ENCODE measurements around the gene LAMB4. TPM values are rescaled to one million over a fixed set of nuclear protein-coding genes. Genes with fewer than 3 reads are reported as not detected.

LAMB4 gene, protein sequence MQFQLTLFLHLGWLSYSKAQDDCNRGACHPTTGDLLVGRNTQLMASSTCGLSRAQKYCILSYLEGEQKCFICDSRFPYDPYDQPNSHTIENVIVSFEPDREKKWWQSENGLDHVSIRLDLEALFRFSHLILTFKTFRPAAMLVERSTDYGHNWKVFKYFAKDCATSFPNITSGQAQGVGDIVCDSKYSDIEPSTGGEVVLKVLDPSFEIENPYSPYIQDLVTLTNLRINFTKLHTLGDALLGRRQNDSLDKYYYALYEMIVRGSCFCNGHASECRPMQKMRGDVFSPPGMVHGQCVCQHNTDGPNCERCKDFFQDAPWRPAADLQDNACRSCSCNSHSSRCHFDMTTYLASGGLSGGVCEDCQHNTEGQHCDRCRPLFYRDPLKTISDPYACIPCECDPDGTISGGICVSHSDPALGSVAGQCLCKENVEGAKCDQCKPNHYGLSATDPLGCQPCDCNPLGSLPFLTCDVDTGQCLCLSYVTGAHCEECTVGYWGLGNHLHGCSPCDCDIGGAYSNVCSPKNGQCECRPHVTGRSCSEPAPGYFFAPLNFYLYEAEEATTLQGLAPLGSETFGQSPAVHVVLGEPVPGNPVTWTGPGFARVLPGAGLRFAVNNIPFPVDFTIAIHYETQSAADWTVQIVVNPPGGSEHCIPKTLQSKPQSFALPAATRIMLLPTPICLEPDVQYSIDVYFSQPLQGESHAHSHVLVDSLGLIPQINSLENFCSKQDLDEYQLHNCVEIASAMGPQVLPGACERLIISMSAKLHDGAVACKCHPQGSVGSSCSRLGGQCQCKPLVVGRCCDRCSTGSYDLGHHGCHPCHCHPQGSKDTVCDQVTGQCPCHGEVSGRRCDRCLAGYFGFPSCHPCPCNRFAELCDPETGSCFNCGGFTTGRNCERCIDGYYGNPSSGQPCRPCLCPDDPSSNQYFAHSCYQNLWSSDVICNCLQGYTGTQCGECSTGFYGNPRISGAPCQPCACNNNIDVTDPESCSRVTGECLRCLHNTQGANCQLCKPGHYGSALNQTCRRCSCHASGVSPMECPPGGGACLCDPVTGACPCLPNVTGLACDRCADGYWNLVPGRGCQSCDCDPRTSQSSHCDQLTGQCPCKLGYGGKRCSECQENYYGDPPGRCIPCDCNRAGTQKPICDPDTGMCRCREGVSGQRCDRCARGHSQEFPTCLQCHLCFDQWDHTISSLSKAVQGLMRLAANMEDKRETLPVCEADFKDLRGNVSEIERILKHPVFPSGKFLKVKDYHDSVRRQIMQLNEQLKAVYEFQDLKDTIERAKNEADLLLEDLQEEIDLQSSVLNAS (N-terminal part only)
- 0.10 TPM for total RNA-seq
- long read RNA-seq, result 0 reads

DNA sequence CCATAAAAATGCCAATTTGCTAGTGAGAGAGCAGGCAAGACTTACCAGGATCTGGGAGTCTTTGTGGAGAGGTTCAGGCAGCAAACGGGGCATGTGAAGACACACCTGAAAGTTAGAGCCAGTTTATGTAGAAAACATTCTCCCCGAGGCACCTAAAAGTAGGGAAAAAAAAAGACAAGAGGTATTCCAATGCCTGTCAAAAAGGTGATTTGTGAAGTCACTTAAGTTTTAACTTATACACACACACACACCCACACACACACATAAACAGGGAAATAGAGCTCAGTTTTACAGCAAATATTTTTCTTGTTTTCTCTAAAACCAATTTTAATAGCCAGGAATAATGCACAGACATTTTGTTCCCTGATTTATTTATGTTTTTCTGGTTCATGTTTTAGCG, at the start of gene LAMB4:
TSS of gene LAMB4 (minus strand) at position 101 of the 400 bp plus-strand sequence. CDS start 7,197 bp downstream, outside the sequence.
- DNase-seq (ENCODE audit: low spot score), result no peak

DNA sequence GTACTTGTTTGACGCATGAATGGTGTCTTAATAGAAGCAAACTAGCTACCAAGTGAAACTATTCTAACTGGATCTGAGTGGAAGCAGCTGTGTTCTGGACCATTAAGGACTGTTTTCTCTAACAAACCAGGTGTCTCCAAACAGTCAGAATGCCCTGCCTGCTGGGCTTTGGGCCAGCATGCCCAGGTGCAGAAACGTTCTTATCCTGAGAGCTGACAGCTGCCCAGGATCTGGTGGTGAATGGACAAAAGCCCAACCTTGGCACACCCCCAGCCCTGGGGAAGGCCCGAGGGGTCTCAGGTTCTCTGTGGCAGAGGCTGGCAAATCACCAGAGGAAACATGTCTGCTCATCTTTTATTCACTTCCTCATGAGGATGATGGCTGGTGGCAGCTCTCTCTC, 48.2 kb upstream of the LAMB4 start:
- DNase-seq (ENCODE audit: low spot score), result no peak

DNA sequence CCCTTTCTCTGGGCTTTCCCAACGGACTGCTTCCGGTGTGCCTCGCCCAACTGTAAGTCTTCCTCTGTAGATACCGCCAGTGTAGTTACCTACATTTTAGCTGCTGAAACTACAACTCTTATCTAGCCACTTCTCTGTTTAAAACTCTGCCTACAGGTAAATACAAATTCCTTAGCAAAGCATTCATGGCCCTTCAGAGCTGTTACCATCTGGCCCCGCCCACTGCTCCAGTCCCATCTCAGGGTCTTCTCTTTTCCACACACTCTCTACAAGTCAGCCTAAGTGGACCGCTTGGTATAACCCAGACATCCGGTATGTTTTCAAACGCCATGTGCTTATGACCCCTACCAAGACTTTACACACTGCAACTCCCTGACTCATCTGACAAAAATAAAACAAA, 41.0 kb upstream of the LAMB4 start:
- DNase-seq (ENCODE audit: low spot score), result no peak

DNA sequence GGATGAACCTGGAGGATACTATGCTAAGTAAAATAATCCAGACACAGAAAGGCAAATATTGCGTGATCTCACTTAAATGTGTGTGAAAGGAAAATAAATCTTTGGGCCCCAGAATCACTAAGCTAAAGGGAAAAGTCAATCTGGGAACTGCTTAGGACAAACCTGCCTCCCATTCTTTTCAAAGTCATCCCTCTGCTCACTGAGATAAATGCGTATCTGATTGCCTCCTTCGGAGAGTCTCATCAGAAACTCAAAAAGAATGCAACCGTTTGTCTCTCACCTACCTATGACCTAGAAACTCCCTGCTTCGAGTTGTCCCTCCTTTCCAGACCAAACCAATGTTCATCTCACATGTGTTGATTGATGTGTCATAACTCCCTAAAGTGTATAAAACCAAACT, 40.1 kb upstream of the LAMB4 start:
- DNase-seq (ENCODE audit: low spot score), result no peak

DNA sequence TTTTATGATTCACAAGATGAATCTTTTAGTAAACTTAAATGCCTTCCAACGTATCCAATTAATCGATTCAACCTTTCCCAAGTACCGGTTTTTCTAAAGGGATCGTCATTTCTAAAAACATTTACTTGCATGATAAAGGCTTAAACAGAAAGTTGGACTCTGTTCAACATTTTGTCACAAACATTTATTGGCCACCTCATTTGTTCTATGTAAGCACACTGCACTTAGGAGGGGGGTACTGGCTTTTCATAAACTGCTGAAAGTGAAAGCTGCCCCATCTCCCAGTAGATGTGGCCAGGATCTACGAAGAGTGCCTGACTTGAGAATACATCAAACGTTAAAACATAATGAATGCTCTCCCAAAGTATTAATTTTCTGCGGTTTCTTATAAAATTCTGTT, 37.3 kb upstream of the LAMB4 start:
- no peak for DNase-seq (ENCODE audit: low spot score)

DNA sequence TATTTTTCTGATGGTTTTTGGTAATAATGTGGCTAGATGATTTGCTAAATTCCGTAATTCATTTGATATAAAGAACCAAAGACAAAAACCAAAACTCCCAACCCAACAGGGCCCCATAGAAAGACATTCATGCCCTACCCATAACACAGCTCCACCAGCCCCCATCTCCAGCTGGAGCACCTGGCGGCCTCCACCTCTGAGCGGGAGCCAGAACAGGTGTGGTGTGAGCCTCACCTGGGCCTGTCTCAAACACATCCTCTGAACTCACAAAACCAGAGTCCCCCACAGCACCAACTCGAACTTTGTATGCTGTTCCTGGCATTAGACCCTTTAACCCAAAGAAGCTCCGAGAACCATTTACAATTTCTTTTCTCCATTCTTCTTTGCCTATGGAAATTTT, 36.5 kb upstream of the LAMB4 start:
- no peak for DNase-seq (ENCODE audit: low spot score)

DNA sequence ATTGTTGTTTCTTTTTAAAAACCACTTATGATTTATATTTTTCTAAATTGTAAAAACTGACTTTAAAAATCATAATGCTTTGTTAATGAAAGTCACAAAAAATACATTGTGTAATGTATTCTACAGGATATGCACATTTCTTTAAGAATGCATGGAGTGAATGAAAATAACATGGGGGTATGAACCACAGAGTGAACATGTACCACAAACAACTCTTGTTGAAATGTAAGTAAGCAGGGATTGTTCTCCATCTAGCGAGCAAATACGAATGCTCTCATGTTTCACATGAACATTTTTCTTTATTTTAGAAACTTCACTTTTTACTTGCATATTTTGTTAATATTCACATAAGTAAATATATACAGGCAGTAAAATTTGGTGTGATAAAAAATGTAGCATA, 35.6 kb upstream of the LAMB4 start:
- no peak for DNase-seq (ENCODE audit: low spot score)

DNA sequence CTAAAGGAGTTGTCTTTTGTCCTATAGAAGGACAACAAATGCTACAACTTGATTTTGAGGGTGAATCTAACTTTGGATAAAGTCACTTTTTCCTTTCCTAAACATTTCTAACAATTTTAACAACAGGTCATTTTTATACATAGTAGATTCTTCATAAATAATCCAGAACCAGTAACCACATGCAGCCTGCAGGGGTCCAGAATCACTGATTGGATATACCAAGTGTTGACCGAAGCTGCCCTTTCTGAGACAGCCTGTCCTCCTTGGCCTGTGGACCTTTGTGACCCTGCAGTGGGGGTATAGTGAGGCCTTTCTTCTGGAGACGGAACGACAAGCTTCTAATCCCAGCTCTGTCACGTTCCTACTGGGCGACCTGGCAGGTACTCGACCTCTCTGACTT, 34.8 kb upstream of the LAMB4 start:
- no peak for DNase-seq (ENCODE audit: low spot score)

DNA sequence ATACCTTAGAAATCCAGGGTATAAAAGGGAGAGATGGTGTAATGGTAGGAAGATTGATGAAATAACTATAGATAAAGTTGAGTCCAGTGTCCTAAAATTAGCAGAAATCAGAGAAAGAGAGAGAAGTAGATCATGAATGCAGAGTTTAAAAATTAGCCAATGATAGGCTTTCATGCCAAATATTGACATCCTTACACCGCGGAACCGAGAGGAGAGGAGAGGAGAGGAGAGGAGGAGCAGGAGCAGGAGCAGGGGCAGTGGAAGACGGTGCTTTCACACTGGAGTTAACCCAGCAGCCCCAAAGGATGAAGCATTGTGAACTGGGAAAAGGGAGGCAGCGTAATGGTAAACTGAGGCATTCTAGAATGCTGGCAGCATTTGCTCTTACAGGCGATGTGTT, 34.2 kb upstream of the LAMB4 start:
- no peak for DNase-seq (ENCODE audit: low spot score)

DNA sequence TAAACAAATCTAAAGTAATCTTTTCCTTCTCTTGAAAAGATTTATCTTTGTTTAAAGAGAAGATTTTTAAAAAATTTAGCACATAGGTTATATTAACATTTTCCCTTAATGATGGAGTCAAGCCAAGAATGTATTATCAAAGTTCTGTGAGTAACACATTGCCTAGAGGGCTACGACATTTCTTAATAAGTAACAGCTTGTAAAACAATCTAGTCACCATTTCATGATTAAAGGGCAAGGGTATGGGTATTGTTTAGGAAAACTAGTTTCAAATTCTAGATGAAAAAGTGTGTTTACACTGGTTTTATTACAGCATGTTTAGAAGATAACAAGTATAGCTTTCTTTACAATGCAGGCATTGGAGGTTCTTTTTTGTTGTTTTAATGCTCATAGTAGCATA, 28.6 kb upstream of the LAMB4 start:
- no peak for DNase-seq (ENCODE audit: low spot score)

DNA sequence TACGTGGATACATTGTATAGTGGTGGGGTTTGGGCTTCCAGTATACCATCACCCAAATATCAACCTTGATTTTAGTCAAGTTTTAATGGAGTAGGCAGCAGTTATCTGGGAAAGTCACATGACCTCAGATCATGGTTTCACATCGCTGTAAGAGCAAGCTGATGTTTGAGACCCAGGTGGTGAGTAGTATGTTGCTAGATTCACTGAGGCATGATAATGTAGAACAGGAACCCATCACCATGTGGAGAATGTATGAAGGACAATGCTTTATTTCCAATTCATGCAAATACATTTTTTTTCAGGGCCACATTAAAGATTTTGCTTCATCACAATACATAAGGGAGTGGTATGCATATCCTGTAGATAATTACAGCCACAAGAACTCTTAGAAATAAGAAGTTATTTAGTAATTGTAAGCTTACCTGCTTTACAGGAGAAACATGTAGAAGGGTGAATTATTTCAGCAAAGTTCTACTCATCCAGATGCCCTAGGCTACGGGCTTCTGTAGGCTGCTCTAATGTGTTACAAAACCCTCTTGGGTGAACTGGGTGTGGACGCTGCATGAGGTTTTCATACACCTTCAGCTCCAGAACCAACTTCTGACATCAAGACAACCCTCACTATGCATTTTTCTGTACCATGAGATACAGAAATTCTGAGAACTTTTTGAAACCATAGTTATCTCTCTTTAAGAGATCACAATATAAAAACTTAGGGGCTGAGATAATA, 27.6 kb upstream of the LAMB4 start:
- DNase-seq (ENCODE audit: low spot score), result no peak

DNA sequence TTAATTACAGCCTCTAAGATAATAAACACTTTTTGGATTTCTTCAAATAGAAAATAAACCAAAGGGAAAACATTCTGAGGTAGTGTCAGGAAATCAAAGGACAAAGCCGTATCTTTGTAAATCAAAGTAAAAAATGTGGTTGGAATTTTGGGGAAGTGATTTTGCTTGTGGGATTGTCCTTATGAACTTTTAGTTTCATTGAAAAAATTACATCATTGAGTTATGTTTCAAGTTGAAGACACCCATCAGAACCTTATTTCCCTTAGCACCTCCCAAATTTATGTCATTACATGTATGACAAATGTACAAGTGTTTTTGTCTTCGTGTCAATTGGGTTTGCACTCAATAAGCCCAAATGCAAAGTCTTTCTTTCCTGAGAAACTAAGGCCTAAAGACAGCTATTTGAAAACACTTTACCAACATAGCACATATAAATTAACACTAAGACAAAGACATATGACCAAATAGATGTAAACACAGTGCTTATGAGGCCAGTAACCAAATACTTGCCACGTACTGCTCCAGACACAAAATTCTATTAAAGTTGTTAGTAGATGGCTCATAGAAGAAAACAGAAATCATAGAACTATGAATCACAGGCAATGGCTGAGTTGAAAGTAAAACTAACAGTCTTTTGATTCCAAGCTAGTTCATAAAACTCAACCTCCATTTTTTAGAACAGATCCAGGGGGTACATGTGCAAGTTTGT, 26.9 kb upstream of the LAMB4 start:
- no peak for DNase-seq (ENCODE audit: low spot score)

DNA sequence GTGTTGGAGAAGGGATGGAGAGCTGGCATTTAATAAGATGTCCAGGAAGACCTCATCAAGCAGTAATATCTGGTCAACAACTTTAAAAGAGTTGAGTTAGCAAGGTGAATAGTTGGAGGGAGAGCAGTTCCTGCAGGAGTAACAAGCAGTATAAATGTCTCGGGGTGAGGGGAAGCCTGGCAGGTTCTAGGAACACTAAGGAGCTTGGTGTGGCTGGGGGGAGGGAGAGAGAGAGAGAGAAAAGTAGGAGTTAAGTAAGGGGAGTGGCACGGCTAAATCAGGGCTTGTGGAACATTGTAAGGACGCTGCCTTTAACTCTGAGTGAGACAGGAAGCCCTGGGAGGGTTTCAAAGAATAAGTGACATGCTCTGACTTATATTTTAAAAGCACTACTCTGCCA, 22.0 kb upstream of the LAMB4 start:
- no peak for DNase-seq (ENCODE audit: low spot score)

DNA sequence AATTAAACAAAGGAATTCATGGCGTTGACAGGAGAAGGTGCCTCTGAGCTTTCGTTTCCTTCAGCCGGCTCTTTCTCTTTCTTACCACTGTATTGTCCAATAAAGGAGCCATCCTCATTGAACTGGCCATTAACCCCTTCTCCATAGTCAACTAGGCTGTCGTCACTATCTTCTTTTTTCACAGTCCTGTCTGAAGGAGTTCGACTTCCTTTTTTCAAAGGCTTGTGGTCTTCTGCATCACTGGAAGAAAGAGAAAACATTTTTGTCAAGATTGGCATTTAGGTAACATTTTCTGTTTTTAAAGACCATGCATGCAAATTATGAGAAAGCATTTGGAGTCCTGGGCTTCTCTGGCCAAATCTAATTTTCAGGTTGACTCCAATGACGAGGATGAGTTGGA, 19.7 kb upstream of the LAMB4 start:
- DNase-seq (ENCODE audit: low spot score), result no peak

DNA sequence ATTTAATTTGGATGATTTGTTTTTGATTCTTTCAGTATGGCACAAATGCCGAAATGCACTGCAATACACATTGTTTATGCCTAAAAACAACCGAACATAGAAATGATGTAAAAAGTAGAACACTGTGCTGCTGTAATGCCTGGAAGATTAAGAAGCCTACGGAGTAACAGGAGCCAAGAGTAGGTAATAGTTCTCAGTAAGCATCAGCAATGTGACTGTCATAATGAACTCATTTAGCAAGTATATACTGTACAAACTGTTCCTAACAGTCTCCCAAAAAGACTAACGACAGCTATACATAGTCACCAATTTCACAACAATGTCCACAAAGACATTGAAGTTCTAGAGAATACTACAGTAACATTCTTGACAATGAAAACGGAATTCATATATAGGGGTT, 19.0 kb upstream of the LAMB4 start:
- no peak for DNase-seq (ENCODE audit: low spot score)

DNA sequence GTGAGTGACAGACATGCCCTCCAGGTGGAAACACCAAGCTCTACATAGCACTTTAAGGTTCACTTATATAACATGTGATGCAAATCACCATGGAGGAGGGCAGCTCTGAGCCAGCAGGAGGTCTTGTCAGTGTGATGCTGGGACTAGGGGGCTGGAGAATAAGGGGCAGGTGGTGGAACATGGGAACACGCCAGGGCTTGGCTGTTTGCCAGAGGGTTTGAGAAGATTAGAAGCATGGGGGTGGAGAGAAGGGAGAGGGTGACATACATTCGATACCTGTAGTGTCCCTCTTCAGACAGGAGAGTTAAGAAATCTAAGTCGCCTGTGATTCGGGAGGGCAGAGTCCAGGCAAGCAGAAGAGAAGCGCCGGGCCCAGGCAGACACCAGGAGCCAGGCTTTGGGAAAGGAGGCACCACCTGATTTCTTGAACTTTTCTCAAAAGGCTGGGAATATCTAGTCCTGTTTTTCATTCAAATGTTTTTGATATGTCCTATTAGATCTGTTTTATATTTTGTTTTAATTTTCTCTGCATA, 16.9 kb upstream of the LAMB4 start:
- DNase-seq (ENCODE audit: low spot score), result no peak

DNA sequence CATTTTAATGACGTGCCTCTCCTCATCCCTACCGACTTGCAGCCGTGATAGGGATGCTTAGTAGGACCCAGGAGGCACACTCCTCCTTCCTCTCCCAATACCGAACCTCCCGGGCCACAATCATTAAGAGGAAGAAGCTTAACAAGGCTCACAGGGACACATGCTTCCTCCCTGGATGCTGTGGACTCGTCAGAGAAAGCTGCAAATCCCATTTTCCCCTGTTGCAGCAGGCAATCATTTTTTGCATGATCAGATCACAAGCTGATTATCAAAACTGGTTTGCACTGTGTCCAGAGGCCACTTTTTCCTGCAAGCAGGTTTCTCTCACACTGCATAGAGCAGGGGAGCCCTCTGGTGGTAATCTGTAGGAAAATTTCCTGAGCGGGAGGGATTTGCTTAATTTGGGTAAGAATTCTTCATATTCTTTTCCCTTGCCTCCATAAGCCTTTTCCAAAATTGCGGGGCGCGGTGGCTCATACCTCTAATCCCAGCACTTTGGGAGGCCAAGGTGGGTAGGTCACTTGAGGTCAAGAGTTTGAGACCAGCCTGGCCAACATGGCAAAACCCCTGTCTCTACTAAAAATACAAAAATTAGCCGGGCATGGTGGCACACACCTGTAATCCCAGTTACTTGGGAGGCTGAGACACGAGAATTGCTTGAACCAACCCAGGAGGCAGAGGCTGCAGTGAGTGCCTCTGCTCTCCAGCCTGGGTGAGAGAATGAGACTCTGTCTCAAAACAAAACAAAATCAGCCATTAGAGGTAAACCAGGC, 16.1 kb upstream of the LAMB4 start:
- no peak for DNase-seq (ENCODE audit: low spot score)

DNA sequence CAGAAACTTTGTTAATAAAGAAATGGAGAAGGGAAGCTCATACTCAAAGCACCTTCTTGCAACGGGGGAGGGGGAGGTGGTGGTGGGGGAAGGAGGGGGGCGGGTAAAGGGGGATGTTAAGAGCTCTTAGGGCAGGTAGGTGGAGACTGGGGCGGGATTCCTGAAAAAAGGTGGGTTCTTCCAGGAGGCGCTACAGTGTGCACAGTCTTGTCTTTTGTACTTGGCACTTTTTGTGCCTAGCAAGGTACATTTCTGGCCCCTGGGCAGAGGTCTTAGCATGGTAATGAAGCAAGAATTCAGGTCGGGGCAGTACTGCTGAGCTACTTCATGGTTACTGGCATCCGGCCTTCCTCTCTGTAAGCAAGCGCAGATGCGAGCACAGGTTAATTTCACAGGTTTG, 15.2 kb upstream of the LAMB4 start:
- no peak for DNase-seq (ENCODE audit: low spot score)

DNA sequence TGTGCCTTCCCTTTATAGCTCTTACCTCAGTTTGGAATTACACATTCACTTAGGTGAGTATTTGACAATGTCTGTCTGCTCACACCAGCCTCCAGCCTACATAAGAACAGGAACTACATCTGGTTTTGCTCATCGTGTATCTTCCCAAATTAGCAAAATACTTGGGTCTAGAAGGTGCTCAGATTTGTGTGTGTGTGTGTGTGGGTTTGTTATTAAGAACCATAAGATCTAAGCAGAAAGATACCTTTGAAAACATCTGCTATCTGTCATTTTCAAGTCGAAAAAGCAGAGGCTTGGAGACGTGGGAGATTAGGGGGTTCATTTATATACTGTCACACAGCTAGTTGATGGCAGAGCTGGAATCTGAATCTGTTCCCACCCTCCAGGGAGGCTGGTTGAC, 14.8 kb upstream of the LAMB4 start:
- no peak for DNase-seq (ENCODE audit: low spot score)

All from mesenteric fat pad (tissue), 1 donor.